ENCODE results near the gene EGLN2. TPM values are rescaled to one million over a fixed set of nuclear protein-coding genes. Genes with fewer than 3 reads are reported as not detected.

The EGLN2 gene
- total and polyA plus RNA-seq, 9 of the 15 experiments (the other 6 are each of a cell fraction or from before 2014, with no cell fraction given) = 9.6 to 114 (median 71.0) TPM

- peak; percentile 46 for TF ChIP-seq TEAD4 (IDR thresholded peaks at IDR 0.05; ENCODE audit: low read length)
- no peak for TF ChIP-seq TEAD4 (CRISPR knock-in tag; IDR thresholded peaks at IDR 0.05; ENCODE audit: borderline replicate concordance)
- TF ChIP-seq RAD51 (IDR thresholded peaks at IDR 0.05; ENCODE audit: borderline replicate concordance, low read depth) = peak; percentile 100
- peak; percentile 79 for TF ChIP-seq VEZF1 (CRISPR knock-in tag; IDR thresholded peaks at IDR 0.05)
- TF ChIP-seq THRA (IDR thresholded peaks at IDR 0.05) = no peak
- TF ChIP-seq TBP (optimal IDR thresholded peaks at IDR 0.05; ENCODE audit: low read depth, low read length) = peak; percentile 60
- TF ChIP-seq RNF219 (CRISPR knock-in tag; IDR thresholded peaks at IDR 0.05) = no peak
- TF ChIP-seq HDAC3 (IDR thresholded peaks at IDR 0.05; ENCODE audit: borderline replicate concordance, partially characterized antibody) = no peak
- TF ChIP-seq GABPA (tag; conservative IDR thresholded peaks at IDR 0.05; ENCODE audit: low read depth) = peak; percentile 85
- no peak for TF ChIP-seq MED1 (CRISPR knock-in tag; IDR thresholded peaks at IDR 0.05; ENCODE audit: borderline replicate concordance)
- peak; percentile 51; the same call in 1 of the 2 replicates for TF ChIP-seq SIN3B (IDR thresholded peaks at IDR 0.05; ENCODE audit: low read depth)
- no peak for TF ChIP-seq KAT8 (IDR thresholded peaks at IDR 0.05; ENCODE audit: low read depth)
- TF ChIP-seq ZNF24 (IDR thresholded peaks at IDR 0.05) = no peak
- TF ChIP-seq, protein P1, sequence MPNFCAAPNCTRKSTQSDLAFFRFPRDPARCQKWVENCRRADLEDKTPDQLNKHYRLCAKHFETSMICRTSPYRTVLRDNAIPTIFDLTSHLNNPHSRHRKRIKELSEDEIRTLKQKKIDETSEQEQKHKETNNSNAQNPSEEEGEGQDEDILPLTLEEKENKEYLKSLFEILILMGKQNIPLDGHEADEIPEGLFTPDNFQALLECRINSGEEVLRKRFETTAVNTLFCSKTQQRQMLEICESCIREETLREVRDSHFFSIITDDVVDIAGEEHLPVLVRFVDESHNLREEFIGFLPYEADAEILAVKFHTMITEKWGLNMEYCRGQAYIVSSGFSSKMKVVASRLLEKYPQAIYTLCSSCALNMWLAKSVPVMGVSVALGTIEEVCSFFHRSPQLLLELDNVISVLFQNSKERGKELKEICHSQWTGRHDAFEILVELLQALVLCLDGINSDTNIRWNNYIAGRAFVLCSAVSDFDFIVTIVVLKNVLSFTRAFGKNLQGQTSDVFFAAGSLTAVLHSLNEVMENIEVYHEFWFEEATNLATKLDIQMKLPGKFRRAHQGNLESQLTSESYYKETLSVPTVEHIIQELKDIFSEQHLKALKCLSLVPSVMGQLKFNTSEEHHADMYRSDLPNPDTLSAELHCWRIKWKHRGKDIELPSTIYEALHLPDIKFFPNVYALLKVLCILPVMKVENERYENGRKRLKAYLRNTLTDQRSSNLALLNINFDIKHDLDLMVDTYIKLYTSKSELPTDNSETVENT (CRISPR knock-in tag; IDR thresholded peaks at IDR 0.05) = no peak
- peak; percentile 68 for TF ChIP-seq SP2 (IDR thresholded peaks at IDR 0.05; ENCODE audit: extremely low read depth, low read depth, low read length, poor library complexity, severe bottlenecking)
- TF ChIP-seq, protein P2, sequence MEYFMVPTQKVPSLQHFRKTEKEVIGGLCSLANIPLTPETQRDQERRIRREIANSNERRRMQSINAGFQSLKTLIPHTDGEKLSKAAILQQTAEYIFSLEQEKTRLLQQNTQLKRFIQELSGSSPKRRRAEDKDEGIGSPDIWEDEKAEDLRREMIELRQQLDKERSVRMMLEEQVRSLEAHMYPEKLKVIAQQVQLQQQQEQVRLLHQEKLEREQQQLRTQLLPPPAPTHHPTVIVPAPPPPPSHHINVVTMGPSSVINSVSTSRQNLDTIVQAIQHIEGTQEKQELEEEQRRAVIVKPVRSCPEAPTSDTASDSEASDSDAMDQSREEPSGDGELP (CRISPR knock-in tag; IDR thresholded peaks at IDR 0.05; ENCODE audit: borderline replicate concordance) = peak; percentile 98
- no peak for TF ChIP-seq ZNF75A (CRISPR knock-in tag; IDR thresholded peaks at IDR 0.05)
- no peak for TF ChIP-seq ZNF79 (CRISPR knock-in tag; IDR thresholded peaks at IDR 0.05; ENCODE audit: low read depth)
- TF ChIP-seq EHMT2 (IDR thresholded peaks at IDR 0.05) = no peak; the same call in 1 of the 2 replicates
- no peak for TF ChIP-seq TAF15 (IDR thresholded peaks at IDR 0.05; ENCODE audit: low read depth, low read length)
These were observed 48.7 kb upstream of the EGLN2 start, which contains the start of gene ACTMAP (continued) for GRCh38 chr19:40750058-40750873.

Measured in K562 (cell line).